Right lobe of liver (tissue), 4 donors: ENCODE measurements around the gene SGCG.

ENCODE experiments used
- POLR2A ChIP-seq: fragments of 450-650 bp; IDR thresholded peaks from one replicate; pipeline ENCODE4 v1.6.1; 2017; ENCODE audit warnings: antibody characterized with exemption, mild to moderate bottlenecking
- TF ChIP-seq, protein P1 (sequence below), 4 donors: fragments of 200-600 bp in 3 of 4; fragments of 450-650 bp in 1 of 4; IDR thresholded peaks; one replicate each; pipeline versions ENCODE4 v1.5.1 to v1.8.0; 2016 to 2022; ENCODE audit warnings: antibody characterized with exemption in 4 of 4, mild to moderate bottlenecking in 2 of 4
- donor health status: DM: no; HTN: no; CAD: no.
- donor health status: DM: no; HTN: no; CAD: no.
- donor health status: DM: no; HTN: yes; CAD: no.

DNA sequence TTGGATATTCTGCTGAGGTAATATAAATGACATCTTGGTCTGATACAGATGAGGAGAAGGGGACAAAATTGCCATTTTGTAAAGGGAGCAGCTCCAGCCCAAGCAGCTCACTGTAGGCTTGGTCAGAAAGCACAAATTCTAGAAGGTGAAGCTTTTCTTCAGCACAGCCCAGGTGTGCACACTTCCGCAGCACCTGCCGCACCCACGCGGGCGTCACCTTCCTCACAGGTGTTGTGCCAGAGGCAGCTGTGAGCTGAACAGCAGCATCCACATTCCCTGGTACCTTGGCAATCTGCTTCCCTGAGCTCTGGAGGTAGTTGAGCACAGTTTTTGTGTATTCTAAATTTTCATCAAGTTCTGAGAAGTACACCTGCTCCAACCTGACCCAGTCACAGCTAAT, 173.7 kb downstream of the SGCG start:
- TF ChIP-seq, protein P1, sequence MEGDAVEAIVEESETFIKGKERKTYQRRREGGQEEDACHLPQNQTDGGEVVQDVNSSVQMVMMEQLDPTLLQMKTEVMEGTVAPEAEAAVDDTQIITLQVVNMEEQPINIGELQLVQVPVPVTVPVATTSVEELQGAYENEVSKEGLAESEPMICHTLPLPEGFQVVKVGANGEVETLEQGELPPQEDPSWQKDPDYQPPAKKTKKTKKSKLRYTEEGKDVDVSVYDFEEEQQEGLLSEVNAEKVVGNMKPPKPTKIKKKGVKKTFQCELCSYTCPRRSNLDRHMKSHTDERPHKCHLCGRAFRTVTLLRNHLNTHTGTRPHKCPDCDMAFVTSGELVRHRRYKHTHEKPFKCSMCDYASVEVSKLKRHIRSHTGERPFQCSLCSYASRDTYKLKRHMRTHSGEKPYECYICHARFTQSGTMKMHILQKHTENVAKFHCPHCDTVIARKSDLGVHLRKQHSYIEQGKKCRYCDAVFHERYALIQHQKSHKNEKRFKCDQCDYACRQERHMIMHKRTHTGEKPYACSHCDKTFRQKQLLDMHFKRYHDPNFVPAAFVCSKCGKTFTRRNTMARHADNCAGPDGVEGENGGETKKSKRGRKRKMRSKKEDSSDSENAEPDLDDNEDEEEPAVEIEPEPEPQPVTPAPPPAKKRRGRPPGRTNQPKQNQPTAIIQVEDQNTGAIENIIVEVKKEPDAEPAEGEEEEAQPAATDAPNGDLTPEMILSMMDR (IDR thresholded peaks at IDR 0.05): no peak
- no peak for TF ChIP-seq POLR2A
